ENCODE results near the gene AGXT. TPM values are rescaled to one million over a fixed set of nuclear protein-coding genes. Genes with fewer than 3 reads are reported as not detected.

Gene AGXT
- total RNA-seq, result not detected
- long read RNA-seq, result 0 reads

DNA sequence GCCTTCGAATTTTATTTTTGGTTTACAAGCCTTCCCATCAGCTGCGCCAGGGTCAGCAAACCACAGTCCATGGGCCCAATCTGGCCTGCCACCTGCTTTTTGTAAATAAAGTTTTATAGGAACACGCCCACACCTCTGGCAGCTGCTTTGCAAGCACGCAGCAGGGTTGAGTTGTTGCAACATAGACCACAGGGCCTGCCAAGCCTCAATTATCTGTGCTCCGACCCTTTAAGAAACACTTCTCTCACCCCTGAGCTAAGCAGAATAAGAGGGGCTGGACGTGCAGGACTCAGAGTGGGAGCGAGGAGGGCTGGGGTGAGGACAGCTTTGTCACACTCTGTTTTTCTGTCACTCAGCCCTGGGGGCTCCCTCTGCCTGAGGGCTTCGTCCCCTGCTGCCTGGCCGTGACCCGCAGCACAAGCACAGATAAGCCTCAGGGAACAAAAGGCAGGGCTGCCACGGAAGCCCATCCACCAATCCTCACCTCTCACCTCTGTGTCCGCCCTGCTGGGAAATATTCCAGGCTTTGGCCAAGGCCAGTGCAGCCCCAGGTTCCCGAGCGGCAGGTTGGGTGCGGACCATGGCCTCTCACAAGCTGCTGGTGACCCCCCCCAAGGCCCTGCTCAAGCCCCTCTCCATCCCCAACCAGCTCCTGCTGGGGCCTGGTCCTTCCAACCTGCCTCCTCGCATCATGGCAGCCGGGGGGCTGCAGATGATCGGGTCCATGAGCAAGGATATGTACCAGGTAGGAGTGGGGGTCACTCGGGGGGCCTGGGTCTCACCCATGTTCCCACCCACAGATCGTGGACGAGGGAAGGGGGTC, at the start of gene AGXT:
Gene AGXT, plus strand, starts transcription at position 539 of the 823 bp plus-strand sequence. Its CDS starts 42 bp downstream, at position 581.
- DNase-seq (no peak), ATAC-seq (ENCODE audit: poor library complexity) (no peak)
- intact Hi-C loops (cut with DNase I), result no loop called here

DNA sequence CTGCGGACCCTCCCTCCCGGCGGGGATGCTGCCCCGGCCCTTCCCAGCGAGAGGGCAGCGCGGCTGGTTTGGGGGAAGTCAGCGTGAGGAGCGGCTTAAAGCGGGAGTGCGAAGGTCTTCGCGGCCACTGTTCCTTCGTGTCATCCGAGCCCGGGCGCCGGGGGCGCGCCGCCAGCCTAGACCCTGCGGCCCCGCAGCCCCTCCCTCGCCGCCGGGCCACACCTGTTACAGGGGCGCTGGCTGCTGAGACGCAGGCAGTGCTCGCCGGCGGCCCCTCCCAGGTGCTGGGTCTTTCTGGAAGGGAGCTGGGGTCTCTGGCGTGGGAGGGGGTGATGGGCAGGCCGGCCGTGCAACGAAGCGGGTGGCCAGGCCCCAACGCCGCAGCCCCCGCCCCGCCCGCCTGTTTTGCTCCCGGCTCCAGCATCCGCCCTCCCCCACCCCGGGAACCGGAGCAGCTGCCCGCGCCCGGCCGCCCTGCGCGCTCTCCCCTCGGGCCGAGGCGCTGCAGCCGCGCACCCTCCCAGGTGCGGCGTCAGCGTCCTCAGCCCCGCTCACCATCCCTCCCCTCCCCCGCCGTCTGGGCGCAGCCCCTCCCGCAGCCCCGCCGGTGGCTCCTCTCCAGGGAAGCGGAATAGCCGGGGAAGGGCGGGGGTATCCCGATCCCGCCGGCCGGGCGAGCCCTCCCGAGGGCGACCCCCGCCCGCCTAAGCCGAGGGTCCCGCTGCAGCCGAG, 49.3 kb upstream of the AGXT start:
- DNase-seq (no peak), ATAC-seq (ENCODE audit: poor library complexity) (no peak)
- intact Hi-C loops (cut with DNase I), result no loop called here

DNA sequence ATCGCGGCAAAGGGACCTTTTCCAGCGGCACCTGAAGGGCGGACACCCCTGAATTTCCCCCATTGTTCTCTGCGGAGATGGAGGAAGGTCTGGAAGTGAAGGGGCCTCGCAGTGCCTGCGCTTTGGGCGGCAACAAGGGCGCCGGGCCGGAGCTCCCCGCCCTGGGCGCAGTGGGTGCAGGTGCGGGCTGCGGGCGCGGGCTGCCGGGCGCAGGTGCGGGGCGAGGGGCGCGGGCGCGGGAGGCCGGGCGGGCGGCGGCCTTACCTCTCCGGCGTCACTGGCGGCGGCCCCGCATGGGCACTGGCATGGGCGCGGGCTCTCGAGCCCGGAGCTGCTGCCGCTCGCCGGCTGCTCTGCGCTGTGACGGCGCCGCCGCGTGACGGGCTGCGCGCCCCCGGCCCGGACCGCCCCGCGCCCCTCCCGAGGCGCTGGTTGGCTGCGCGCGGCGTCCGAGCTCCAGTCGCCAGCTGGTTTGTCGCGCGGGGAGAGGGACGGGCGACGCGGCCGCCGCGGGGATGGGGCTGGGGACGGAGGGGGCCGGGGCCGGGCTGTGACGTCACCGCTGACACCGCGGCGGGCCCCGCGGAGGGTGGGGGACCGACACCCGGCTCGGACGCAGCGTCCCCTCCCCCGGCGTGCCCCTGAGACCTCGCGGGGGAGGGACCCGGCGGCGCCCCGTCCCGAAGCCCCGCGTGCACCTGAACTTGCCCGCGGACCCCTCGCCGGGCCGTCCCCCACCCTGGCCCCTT, 48.6 kb upstream of the AGXT start, which contains the start of gene KIF1A:
Gene KIF1A, minus strand, starts transcription at position 362 of the 749 bp plus-strand sequence. CDS start 22,467 bp downstream, outside the sequence.
- intact Hi-C loops (cut with DNase I), result no loop called here
- ATAC-seq (ENCODE audit: poor library complexity), result no peak
- no peak for DNase-seq

DNA sequence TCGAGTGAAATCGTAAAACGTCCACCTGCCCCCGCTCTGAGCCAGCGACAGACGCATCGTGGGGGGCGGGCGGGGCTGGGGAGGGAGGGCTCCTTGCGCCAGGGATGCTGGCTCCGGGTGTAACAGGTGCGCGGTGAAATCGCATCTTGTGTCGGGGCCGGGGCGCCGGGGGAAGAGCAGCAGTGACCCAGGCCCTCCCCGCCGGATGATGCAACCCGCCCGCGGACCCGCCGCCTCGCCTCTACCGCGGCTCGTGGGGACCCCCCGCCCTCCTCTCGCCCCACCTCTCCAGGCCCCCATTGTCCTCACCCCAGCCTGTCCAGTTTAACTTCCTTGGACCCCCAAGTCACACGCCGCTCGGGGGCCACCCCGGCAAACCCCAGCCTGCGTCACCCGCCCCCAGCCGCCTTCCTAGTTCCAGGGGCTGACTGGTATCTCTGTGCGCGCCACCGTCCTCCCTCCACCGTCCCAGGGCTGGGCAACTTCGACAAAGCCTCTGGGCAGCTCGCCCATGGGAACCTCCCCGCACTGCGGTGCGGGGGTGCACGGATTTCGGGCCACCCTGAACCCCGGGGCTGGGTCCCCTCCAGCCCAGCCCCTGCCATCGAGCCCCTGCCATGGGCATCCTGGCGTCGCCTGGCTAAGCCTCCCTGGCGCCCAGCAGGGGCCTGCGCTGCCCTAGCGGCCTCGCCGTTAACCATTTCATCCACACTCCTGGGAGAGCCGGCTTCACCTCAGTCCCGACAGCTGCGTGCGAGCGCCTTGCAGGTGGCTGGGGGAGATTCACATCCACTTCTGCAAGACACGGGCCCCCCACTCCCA, 47.8 kb upstream of the AGXT start:
- intact Hi-C loops (cut with DNase I), result no loop called here
- DNase-seq, result no peak
- ATAC-seq (ENCODE audit: poor library complexity), result no peak

DNA sequence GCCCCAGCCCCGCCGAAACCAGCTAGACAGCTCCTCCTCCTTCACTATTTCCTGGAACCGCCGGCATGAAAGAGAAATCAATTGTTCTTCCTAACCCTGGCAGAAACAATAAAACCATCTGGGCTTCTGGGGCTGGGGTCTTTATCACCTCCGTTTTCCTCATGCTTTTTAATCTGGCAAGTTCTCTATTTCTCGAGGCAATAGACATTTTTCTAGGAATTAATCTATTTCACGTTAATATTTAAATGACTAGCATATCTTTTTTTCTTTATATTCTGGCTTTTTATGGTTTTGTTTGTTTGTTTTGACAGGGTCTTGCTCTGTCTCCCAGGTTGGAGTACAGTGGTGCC, 47.2 kb upstream of the AGXT start:
- intact Hi-C loops (cut with DNase I), result no loop called here
- no peak for ATAC-seq (ENCODE audit: poor library complexity)
- no peak for DNase-seq

DNA sequence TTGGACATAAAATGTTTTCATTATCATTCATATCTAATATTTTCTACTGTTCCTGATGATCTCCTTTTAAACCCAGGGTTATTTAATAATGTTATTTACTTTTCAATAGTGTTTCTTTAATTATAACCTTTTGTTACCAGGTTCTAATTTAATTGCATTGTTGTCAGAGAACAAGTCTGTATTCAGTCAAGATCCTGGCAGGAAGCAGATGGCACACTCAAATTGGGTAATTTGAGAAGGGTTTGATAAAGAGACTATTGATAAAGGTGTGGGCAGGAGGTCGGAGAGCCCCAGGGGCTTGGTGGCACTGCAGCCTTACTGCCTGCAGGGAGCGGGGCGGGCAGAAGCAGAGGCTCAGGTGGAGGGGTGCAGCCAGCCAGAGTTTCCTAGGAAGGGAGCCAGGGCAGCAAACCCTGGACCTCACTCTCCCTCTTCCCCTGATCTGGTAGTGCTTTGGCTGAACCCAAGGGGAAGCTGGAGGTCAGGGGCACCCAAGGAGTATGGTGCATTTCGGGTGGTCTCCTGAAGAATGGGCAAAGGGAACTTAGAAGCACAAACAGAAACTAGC, 46.3 kb upstream of the AGXT start:
- DNase-seq, result no peak
- intact Hi-C loops (cut with DNase I), result no loop called here

DNA sequence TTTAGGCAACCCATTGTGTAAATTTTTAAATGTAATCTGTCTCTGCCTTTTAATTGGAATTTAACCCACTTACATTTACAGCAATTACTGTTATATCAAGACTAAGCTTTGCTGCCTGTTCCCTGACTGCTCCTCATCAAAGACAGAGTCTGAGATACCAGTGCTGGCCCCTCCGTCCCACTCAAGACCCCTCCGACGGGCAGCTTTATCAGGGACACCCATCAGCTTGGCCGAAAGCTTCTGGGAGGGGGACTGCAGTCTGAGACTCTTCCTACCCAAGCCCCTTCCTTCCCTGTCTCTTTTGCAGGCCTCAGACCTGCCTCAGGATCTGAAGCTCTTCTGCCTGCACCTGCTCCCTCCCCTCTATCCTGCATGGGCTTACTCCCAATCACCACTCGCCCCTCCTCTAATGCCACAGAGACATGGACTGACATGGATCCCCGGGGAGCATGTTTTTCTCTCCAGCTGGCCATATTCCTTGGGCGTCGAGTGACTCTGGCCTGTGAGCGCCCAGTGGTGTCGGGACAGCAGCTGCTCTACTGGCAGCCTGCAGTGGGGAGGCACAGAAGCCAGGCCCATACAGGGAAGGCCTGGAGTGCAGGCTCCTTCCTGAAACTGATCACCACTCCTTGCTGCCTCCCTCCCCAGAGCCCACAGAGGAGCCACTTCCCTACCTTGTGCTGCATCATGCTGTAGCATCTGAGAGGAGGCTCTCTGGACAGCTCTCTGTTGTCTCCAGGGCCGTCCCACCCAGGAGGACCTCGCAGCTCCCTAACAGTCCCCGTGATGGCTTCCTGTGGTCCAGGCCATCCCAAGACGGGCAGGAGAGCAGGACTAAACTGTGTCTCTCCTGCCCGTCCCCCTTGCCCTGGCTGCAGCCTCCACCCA, 44.9 kb upstream of the AGXT start:
- intact Hi-C loops (cut with DNase I), result no loop called here
- ATAC-seq (ENCODE audit: poor library complexity) (no peak), DNase-seq (no peak)

More for the DNA sequence above, 46.3 kb upstream of the AGXT start:
- ATAC-seq (ENCODE audit: poor library complexity), result no peak

DNA sequence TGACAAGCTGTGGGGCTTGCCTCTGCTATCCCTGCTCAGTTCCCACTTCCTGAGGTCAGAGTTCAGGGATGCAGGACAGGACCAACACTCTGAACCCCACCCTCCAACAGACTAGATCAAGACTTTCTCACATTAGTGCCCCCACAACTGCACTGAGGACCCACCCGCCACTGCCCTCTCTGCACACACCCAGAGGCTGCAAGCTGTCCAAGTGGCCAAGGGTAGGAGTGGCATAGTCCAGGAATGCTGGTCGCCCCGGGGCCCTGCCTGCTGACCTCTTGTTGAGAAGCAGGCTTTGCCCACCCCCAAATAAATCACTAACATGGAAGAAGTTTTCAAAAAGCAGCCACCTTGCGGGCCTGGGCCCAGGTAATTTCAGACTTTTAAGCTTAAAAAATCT, 43.1 kb upstream of the AGXT start:
- DNase-seq (no peak), ATAC-seq (ENCODE audit: poor library complexity) (no peak)
- intact Hi-C loops (cut with DNase I), result no loop called here

DNA sequence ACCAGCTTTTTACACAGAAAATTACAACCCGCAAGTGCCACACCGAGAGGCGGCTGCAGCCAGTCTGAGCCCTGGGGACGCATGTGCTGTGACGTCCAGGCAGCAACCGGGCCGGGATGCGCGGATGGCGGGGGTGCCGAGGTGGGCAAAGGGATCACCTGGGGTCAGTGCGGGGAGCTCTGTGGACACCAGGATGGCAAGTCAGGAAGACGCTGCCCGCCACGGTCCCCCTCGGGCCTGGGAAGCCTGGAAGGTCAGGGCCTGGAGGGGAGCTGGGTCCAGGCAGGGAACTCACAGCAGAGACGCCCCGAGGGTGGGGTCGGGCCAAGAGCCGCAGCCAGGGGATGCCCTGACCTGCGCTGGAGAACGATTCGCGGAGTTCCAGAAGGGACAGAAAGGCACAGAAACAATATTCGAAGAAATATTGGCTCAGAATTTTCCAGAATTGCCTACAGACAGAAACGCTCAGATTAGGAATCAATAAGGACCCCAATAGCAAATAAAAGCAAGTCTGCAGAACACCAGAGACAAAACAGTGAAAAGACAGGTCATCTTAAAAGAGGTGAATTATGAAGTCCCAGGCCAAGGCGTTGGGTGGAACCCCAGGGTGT, 36.9 kb upstream of the AGXT start:
- no peak for ATAC-seq (ENCODE audit: poor library complexity)
- DNase-seq, result no peak
- intact Hi-C loops (cut with DNase I), result no loop called here

DNA sequence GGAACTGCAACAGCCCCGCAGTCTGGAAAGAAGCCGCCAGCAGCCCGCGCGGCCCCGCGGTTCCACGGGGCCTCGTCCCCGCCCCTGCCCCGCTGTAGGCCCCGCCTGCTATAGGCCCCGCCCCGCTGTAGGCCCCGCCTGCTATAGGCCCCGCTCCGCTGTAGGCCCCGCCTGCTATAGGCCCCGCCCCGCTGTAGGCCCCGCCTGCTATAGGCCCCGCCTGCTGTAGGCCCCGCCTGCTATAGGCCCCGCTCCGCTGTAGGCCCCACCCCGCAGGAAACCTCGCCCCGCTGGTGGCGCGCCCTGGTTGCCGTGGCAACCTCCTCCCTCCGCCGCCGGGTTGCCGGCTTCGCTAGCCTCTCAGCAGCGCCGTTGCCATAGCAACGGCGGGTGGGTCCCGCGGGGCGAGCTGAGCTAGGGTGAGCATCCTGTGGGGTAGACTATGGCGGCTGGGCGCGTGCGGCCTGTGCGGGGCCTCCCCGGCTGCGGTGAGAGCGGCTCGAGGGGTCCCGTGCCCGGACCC, 36.4 kb upstream of the AGXT start:
- peak; percentile 93 for DNase-seq
- intact Hi-C loops (cut with DNase I), result no loop called here
- peak; percentile 83 for ATAC-seq (ENCODE audit: poor library complexity)

DNA sequence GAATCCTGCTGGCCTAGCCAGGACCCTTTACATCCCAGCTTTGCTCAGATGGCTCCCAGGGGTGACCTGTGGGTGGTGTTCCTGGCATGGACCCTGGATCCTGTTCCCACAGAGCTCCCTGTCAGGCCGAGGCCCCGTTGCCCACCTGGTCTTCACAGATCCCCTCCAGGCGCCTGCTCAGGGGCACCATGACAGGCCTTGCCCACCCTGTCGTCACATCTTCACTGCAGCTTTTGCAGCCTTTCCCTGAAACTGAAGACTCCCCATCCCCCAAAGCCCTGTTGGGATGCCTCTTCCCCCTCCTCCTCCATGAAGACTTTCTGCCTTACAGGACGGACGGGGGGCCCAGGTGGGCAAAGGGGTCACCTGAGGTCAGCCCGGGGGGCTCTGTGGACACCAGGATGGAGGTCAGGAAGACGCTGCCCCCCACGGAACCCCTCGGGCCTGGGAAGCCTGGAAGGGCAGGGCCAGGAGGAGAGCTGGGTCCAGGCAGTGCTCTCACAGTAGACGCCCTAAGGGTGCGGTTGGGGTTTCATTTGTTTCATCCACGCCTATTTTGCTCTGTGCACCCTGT, 35.6 kb upstream of the AGXT start:
- no peak for DNase-seq
- intact Hi-C loops (cut with DNase I), result no loop called here
- ATAC-seq (ENCODE audit: poor library complexity), result no peak

DNA sequence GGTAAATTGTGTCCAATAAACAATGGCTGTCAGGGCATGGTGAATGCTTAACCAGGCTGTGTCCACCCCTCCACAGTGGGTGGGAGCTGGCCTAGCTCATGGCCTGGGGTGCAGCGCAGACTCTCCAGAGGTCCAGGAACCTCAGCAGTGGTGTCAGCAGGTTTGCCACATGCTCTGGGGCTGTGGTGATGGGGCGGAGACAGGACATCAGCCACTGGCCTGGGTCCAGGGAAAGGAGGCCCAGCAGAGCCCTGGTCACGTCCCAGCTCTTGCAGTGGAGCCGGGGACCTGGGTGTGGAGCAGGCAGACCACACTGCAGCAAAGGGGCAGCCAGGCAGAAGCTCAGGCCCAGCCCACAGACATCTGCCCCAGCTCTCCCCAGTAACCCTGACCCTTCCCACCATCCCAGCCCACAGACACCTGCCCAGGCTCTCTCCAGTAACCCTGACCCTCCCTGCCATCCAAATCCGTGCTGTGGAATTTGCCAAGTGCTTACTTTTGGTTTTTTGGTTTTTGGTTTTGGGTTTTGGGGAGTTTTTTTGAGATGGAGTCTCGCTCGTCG, 34.8 kb upstream of the AGXT start:
- intact Hi-C loops (cut with DNase I), result no loop called here
- ATAC-seq (ENCODE audit: poor library complexity) (no peak), DNase-seq (no peak)

DNA sequence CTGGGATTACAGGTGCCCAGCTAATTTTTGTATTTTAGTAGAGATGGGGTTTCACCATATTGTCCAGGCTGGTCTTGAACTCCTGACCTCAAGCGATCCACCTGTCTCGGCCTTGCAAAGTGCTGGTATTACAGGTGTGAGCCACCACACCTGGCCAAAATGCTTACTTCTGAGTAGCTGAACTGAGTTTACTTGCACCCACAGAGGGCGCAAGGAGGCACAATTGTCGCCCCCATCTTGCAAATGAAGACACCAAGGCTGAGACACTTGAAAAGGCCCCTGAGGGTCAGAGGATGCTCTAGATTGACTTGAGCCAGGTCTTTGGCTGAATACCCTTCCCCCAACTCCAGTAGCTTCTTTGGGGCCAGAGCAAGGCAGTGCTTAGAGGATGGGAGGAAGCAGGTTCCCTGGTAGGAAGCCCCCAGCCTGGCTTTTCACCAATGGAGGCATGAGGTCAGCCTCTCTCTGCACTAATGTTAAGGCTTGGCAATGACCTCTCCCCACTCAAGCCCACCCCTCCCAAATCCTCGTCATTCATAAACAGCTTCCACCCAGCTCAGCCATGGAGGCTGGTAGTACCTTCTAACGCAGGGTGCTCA, 34.1 kb upstream of the AGXT start:
- DNase-seq, result no peak
- no peak for ATAC-seq (ENCODE audit: poor library complexity)
- intact Hi-C loops (cut with DNase I), result no loop called here

DNA sequence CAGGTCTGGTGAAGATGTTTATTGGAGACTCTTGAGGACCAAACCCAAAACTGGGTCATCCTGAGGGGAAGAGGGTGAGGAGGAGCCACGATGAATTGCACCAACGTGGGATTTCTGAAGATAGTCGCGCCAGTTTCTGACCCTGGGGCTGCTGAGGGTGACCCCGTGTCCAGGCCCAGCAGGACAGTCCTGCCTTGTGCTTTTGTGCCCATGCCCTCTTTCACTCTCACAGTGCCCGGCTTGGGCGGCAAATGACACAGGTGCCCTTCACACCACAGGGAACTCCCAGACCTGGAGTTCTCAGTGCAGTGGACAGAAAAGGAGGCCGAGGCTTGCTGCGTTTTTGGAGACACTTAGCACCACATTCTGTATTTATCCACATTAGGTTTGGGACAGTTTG, 33.1 kb upstream of the AGXT start:
- ATAC-seq (ENCODE audit: poor library complexity) (no peak), DNase-seq (no peak)
- intact Hi-C loops (cut with DNase I), result no loop called here

DNA sequence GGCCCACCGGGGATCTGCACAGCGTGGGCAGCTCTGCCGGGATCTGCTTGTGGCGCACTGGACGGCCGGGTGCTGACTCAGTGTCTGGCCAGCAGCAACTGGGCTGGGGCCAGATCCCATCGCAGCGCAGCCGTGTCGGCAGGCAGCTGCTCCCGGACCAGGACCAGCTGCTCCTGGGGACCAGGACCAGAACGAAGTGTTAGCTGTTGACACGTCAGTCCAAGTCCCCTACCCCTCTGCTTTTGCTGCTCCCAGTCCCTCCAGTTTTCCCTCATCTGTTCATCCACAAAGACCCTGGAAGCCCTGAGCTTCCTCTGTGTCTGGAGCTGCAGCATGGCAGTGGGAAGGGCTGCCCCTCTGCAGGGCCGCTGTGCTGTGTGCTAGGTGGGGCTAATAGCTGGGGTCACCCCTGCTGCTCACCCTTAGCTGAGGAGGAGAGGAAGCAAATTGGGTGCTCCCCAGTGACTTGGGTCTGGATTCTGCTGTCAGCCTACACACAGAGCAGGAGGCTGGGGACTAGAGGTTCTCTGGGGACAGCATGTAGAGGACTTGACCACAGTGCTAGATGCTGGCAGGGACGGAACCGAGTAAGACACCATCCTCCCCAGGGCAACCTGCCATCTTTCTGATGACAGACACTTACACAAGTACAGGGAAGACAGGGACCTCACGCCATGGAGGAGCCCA, 31.7 kb upstream of the AGXT start:
- DNase-seq (peak; percentile 76), ATAC-seq (ENCODE audit: poor library complexity) (peak; percentile 57)
- intact Hi-C loops (cut with DNase I), result no loop called here

Measured in Right ventricle myocardium superior (tissue), 1 donor.